KMS-11 (cell line): ENCODE data around the gene SEMA4F.

ENCODE experiments used
- H2AFZ ChIP-seq: fragments of 200-600 bp; sonication (generic); 2 replicates; pipeline ENCODE4 v1.6.1; 2016; ENCODE audit warnings: antibody characterized with exemption, mixed run types, low read depth
- H3K27ac ChIP-seq: fragments of 200-600 bp; sonication (generic); 2 replicates; pipeline ENCODE4 v1.6.1; 2016; ENCODE audit warnings: mild to moderate bottlenecking, mixed run types
- H3K27me3 ChIP-seq: fragments of 200-600 bp; sonication (generic); 2 replicates; pipeline ENCODE4 v1.6.1; 2017; ENCODE audit warnings: mild to moderate bottlenecking, low read depth, mixed run types, moderate library complexity; ENCODE audit not compliant: insufficient read depth
- H3K36me3 ChIP-seq: fragments of 200-600 bp; sonication (generic); 2 replicates; pipeline ENCODE4 v1.6.1; 2017; ENCODE audit warnings: mild to moderate bottlenecking, mixed run types; ENCODE audit not compliant: insufficient read depth
- H3K4me1 ChIP-seq: fragments of 200-600 bp; sonication (generic); 2 replicates; pipeline ENCODE4 v1.6.1; 2016; ENCODE audit warnings: mild to moderate bottlenecking, low read depth, mixed run types; ENCODE audit not compliant: poor library complexity, severe bottlenecking
- H3K4me2 ChIP-seq: fragments of 200-600 bp; sonication (generic); 2 replicates; pipeline ENCODE4 v1.7.0; 2016; ENCODE audit warnings: mild to moderate bottlenecking, mixed run types
- H3K4me3 ChIP-seq: fragments of 200-600 bp; sonication (generic); IDR thresholded peaks from 2 replicates; pipeline ENCODE4 v1.6.1; 2017; ENCODE audit warnings: low read depth, low read length, mixed read lengths; ENCODE audit not compliant: insufficient read depth
- H3K79me2 ChIP-seq: fragments of 200-600 bp; sonication (generic); 2 replicates; pipeline ENCODE4 v1.6.1; 2016; ENCODE audit warnings: low read depth, mixed run types; ENCODE audit not compliant: insufficient read depth
- H3K9ac ChIP-seq: fragments of 200-600 bp; sonication (generic); 2 replicates; pipeline ENCODE4 v1.6.1; 2016; ENCODE audit warnings: mild to moderate bottlenecking, mixed run types
- H4K20me1 ChIP-seq: fragments of 200-600 bp; sonication (generic); 2 replicates; pipeline ENCODE4 v1.6.1; 2016; ENCODE audit warnings: mild to moderate bottlenecking, mixed run types; ENCODE audit not compliant: insufficient read depth
- CTCF ChIP-seq: fragments of 200-600 bp; sonication (generic); conservative IDR thresholded peaks from 2 replicates; pipeline ENCODE4 v1.6.1; 2017; ENCODE audit warnings: low read depth, mild to moderate bottlenecking, antibody characterized with exemption, low read length, moderate library complexity, mixed read lengths

SEMA4F gene

GRCh38 chr2:74653985-74654882 is at the start of gene SEMA4F:
TSS of gene SEMA4F (plus strand) at chr2:74654247. CDS start at chr2:74654377, 130 bp downstream.
- Histone ChIP-seq H3K4me3 (peak within 1 kb of the TSS; percentile 81), H3K27ac (no peak within 1 kb of the TSS), H3K27me3 (no peaks in the 10 kb centered on the region), H3K4me1 (peaks cover 6% of the 10 kb centered on the region), H3K79me2 (no peaks in the 10 kb centered on the region), H2AFZ (peak within 1 kb of the TSS; percentile 92), H3K36me3 (no peaks in the 10 kb centered on the region), H4K20me1 (no peaks in the 10 kb centered on the region), H3K4me2 (peak within 1 kb of the TSS; percentile 63), H3K9ac (peak within 1 kb of the TSS; percentile 35; the same call in 1 of the 2 replicates)
- TF ChIP-seq CTCF = no peak

GRCh38 chr2:74606927-74607326 is 47.1 kb upstream of the SEMA4F start:
- no peaks in the 10 kb centered on the region for H3K36me3 ChIP-seq
- H3K4me3 ChIP-seq = no peak overlapping the region
- no peak overlapping the region for H2AFZ ChIP-seq
- H3K4me1 ChIP-seq = no peaks in the 10 kb centered on the region
- H3K27ac ChIP-seq = no peak overlapping the region
- H3K27me3 ChIP-seq = no peaks in the 10 kb centered on the region
- no peak for TF ChIP-seq CTCF
- no peak overlapping the region for H3K4me2 ChIP-seq
- no peak overlapping the region for H3K9ac ChIP-seq
- no peaks in the 10 kb centered on the region for H3K79me2 ChIP-seq
- H4K20me1 ChIP-seq = no peaks in the 10 kb centered on the region

GRCh38 chr2:74617122-74617521 is 36.9 kb upstream of the SEMA4F start:
- TF ChIP-seq CTCF = no peak
- no peak overlapping the region for H3K9ac ChIP-seq
- H3K27ac ChIP-seq = no peak overlapping the region
- H4K20me1 ChIP-seq = no peaks in the 10 kb centered on the region
- H3K79me2 ChIP-seq = no peaks in the 10 kb centered on the region
- H3K4me2 ChIP-seq = no peak overlapping the region
- H2AFZ ChIP-seq = no peak overlapping the region
- no peaks in the 10 kb centered on the region for H3K4me1 ChIP-seq
- H3K4me3 ChIP-seq = no peak overlapping the region
- H3K27me3 ChIP-seq = no peaks in the 10 kb centered on the region
- no peaks in the 10 kb centered on the region for H3K36me3 ChIP-seq

- TF ChIP-seq CTCF = no peak
- no peaks in the 10 kb centered on the region for H3K4me1 ChIP-seq
- H3K36me3 ChIP-seq = no peaks in the 10 kb centered on the region
- H3K4me2 ChIP-seq = no peak overlapping the region
- H3K9ac ChIP-seq = no peak overlapping the region
- H3K4me3 ChIP-seq = no peak overlapping the region
- H4K20me1 ChIP-seq = no peaks in the 10 kb centered on the region
- no peaks in the 10 kb centered on the region for H3K79me2 ChIP-seq
- H3K27ac ChIP-seq = no peak overlapping the region
- no peaks in the 10 kb centered on the region for H3K27me3 ChIP-seq
- H2AFZ ChIP-seq = no peak overlapping the region
These were observed 35.5 kb upstream of the SEMA4F start for GRCh38 chr2:74618410-74619083.
